HepG2 (cell line): ENCODE data around the gene SPATA32. TPM values are rescaled to one million over a fixed set of nuclear protein-coding genes. Genes with fewer than 3 reads are reported as not detected.

ENCODE experiments used
- ATAC-seq: fragments of 200-7000 bp; cut with Tn5 transposase; 3 replicates; pipeline ENCODE4 v1.9.1; 2020; ENCODE audit warnings: mild to moderate bottlenecking, moderate library complexity
- BruUV-seq: library from RNA; stranded (reverse); fragments of 400-500 nt; replicated peaks from 2 replicates; lab custom pipeline; 2021; lab: Mats Ljungman, UMichigan
- CTCF ChIA-PET: fragments of 300-600 bp; formaldehyde crosslinking; extraction: SDS; loops from one replicate; lab custom pipeline; 2021; ENCODE audit warnings: low total read pairs, inconsistent platforms, low intra/inter-chr PET ratio; lab: Yijun Ruan, JAX
- POLR2A ChIA-PET: fragments of 350-600 bp; sonication (Branson Sonifier 250); formaldehyde crosslinking; loops from one replicate; lab custom pipeline; 2020; ENCODE audit warnings: antibody characterized with exemption, inconsistent platforms; lab: Yijun Ruan, JAX
- DNase-seq: peaks from one replicate; pipeline ENCODE4 v3.0.0-alpha.2; 2015; ENCODE audit warnings: low spot score
- FAIRE-seq: peaks from 3 replicates; lab custom pipeline; 2011; peaks lifted over from hg19 to GRCh38; lab: Jason Lieb, UNC
- H2AFZ ChIP-seq: one replicate; pipeline ENCODE4 v1.6.1; 2011; ENCODE audit warnings: low read length, inconsistent platforms
- H3K27ac ChIP-seq: fragments of 300-600 bp; 3 replicates; pipeline ENCODE4 v1.8.0; 2011; ENCODE audit warnings: mixed run types, mild to moderate bottlenecking, mixed read lengths, low read length, inconsistent platforms; ENCODE audit not compliant: insufficient read depth; ENCODE audit errors: extremely low read length
- H3K27me3 ChIP-seq, 2 experiments: fragments of 200-600 bp in 1 of 2; 2 replicates in 1 of 2; 3 replicates in 1 of 2; pipeline versions ENCODE4 v1.6.0 to v1.8.0; 2011; ENCODE audit warnings: low read length in 2 of 2, mild to moderate bottlenecking in 2 of 2, moderate library complexity in 2 of 2, inconsistent platforms in 1 of 2; ENCODE audit not compliant: insufficient read depth in 2 of 2, control insufficient read depth in 1 of 2
- H3K36me3 ChIP-seq, 2 experiments: fragments of 200-600 bp in 1 of 2; replicated peaks in 1 of 2; 2 replicates in 1 of 2; 3 replicates in 1 of 2; pipeline versions ENCODE4 v1.5.1 to v1.8.0; 2011; ENCODE audit warnings: low read length in 2 of 2, inconsistent platforms in 1 of 2; ENCODE audit not compliant: insufficient read depth in 2 of 2, control insufficient read depth in 1 of 2
- H3K4me1 ChIP-seq: 2 replicates; pipeline ENCODE4 v1.5.1; 2012; ENCODE audit warnings: low read length, inconsistent platforms; ENCODE audit not compliant: insufficient read depth
- H3K4me2 ChIP-seq: 2 replicates; pipeline ENCODE4 v1.6.0; 2011; ENCODE audit warnings: low read depth, low read length, inconsistent platforms
- H3K4me3 ChIP-seq, 3 experiments: fragments of 200-600 bp in 1 of 3; sonication (generic), shearing (Covaris generic) in 1 of 3; replicated peaks in 1 of 3; 2 replicates each; pipeline ENCODE4 v1.5.1; 2011 to 2016; ENCODE audit warnings: low read length in 3 of 3, inconsistent platforms in 2 of 3, low read depth in 2 of 3, mild to moderate bottlenecking in 2 of 3, control low read depth in 1 of 3, mixed read lengths in 1 of 3; ENCODE audit not compliant: insufficient read depth in 1 of 3
- H3K79me2 ChIP-seq: one replicate; pipeline ENCODE4 v1.6.1; 2011; ENCODE audit warnings: low read length, inconsistent platforms; ENCODE audit not compliant: insufficient read depth
- H3K9ac ChIP-seq: 2 replicates; pipeline ENCODE4 v1.6.0; 2011; ENCODE audit warnings: mild to moderate bottlenecking, low read depth, low read length, inconsistent platforms; ENCODE audit not compliant: insufficient read depth
- H3K9me3 ChIP-seq: 2 replicates; pipeline ENCODE4 v1.5.1; 2012; ENCODE audit warnings: mild to moderate bottlenecking, low read length
- H4K20me1 ChIP-seq: 2 replicates; pipeline ENCODE4 v1.6.0; 2011; ENCODE audit warnings: inconsistent platforms, mild to moderate bottlenecking, low read length, moderate library complexity; ENCODE audit not compliant: insufficient read depth
- CHD4 ChIP-seq: fragments of 200-600 bp; sonication (generic); IDR thresholded peaks from 2 replicates; pipeline ENCODE4 v1.7.0; 2017; ENCODE audit warnings: mild to moderate bottlenecking, low read length, borderline replicate concordance
- GABPA ChIP-seq, 2 experiments: IDR thresholded peaks; 2 replicates each; pipeline ENCODE4 v1.6.1; 2011 to 2016; ENCODE audit warnings: low read depth in 2 of 2, low read length in 1 of 2, missing biosample characterization in 1 of 2, missing genetic modification characterization in 1 of 2
- HNF4A ChIP-seq: sonication (generic); formaldehyde crosslinking; IDR thresholded peaks from 2 replicates; pipeline ENCODE4 v1.4.0; 2020; ENCODE audit warnings: missing genetic modification reagents
- KLF11 ChIP-seq: IDR thresholded peaks from 2 replicates; pipeline ENCODE4 v1.6.1; 2016; ENCODE audit warnings: missing compliant biosample characterization
- MEIS1 ChIP-seq: sonication (generic); formaldehyde crosslinking; IDR thresholded peaks from 2 replicates; pipeline ENCODE4 v1.9.0; 2021; ENCODE audit warnings: mild to moderate bottlenecking, missing genetic modification reagents, moderate library complexity, borderline replicate concordance
- NCOA1 ChIP-seq: sonication (generic); formaldehyde crosslinking; IDR thresholded peaks from 2 replicates; pipeline ENCODE4 v1.9.0; 2021; ENCODE audit warnings: missing genetic modification reagents
- PHF20 ChIP-seq: sonication (generic); formaldehyde crosslinking; IDR thresholded peaks from 2 replicates; pipeline ENCODE4 v1.5.0; 2020; ENCODE audit warnings: mild to moderate bottlenecking, missing genetic modification reagents
- PITX1 ChIP-seq: sonication (generic); formaldehyde crosslinking; IDR thresholded peaks from 2 replicates; pipeline ENCODE4 v1.5.1; 2020; ENCODE audit warnings: mild to moderate bottlenecking, missing genetic modification reagents
- THAP7 ChIP-seq: sonication (generic); formaldehyde crosslinking; IDR thresholded peaks from 2 replicates; pipeline ENCODE4 v1.8.1; 2023; ENCODE audit warnings: mild to moderate bottlenecking, missing genetic modification reagents
- THYN1 ChIP-seq: sonication (generic); formaldehyde crosslinking; IDR thresholded peaks from 2 replicates; pipeline ENCODE4 v1.8.1; 2023; ENCODE audit warnings: low read depth, mild to moderate bottlenecking, moderate library complexity, missing genetic modification reagents, borderline replicate concordance
- ZNF292 ChIP-seq: sonication (generic); formaldehyde crosslinking; IDR thresholded peaks from 2 replicates; pipeline ENCODE4 v1.8.1; 2022; ENCODE audit warnings: mild to moderate bottlenecking, low read depth, missing genetic modification reagents, borderline replicate concordance
- ZNF331 ChIP-seq: sonication (generic); formaldehyde crosslinking; IDR thresholded peaks from 2 replicates; pipeline ENCODE4 v1.4.0; 2020; ENCODE audit warnings: missing genetic modification reagents
- ZNF746 ChIP-seq: sonication (generic); formaldehyde crosslinking; IDR thresholded peaks from 2 replicates; pipeline ENCODE4 v1.8.0; 2022; ENCODE audit warnings: mild to moderate bottlenecking, missing genetic modification reagents
- WGBS: methylation state at CpG from one replicate; pipeline ENCODE4 v1.1.6; 2017; ENCODE audit warnings: low lambda C conversion rate; 5-methylcytosine and 5-hydroxymethylcytosine counted together
- in situ Hi-C: cut with HindIII; loops from 2 replicates; pipeline ENCODE4 v1.10.0; 2017; ENCODE audit warnings: low pct_unique_long_range_greater_than_20kb; ENCODE audit not compliant: extremely low pct_ligation_motif_present
- intact Hi-C: fragments of 100-400 bp; cut with micrococcal nuclease; formaldehyde crosslinking; loops from one replicate; pipeline ENCODE4 v1.10.0; 2022; ENCODE audit not compliant: unreplicated experiment
- polyA plus RNA-seq, 8 experiments: library from polyadenylated mRNA; depleted of rRNA in 3 of 8; stranded (reverse) in 7 of 8; unstranded in 1 of 8; fragments of >200 nt; fragmentation: Illumina TruSeq in 4 of 8; extraction: Trizol in 4 of 8; gene quantifications; 2 replicates each; pipeline versions ENCODE4 v1.2.1 to v1.2.3, GENCODE V29; 2011 to 2016; ENCODE audit warnings: low read depth in 4 of 8, missing spikeins in 1 of 8, mixed read lengths in 1 of 8; ENCODE audit not compliant: insufficient read depth in 1 of 8
- total RNA-seq, 5 experiments: library from RNA; depleted of rRNA; stranded (reverse); fragments of >200 nt; fragmentation: Illumina TruSeq; extraction: Trizol; gene quantifications; 2 replicates each; pipeline ENCODE4 v1.2.3, GENCODE V29; 2016; ENCODE audit warnings: low read depth in 1 of 5
- TF ChIP-seq, protein P1 (sequence below): sonication (generic); formaldehyde crosslinking; IDR thresholded peaks from 2 replicates; pipeline ENCODE4 v1.5.1; 2020; ENCODE audit warnings: missing genetic modification reagents, mild to moderate bottlenecking, borderline replicate concordance
- TF ChIP-seq, protein P2 (sequence below): sonication (generic); formaldehyde crosslinking; conservative IDR thresholded peaks from 2 replicates; pipeline ENCODE4 v1.4.0; 2020; ENCODE audit warnings: mild to moderate bottlenecking, missing genetic modification reagents, moderate library complexity

Gene SPATA32
- total and polyA plus RNA-seq, 2 of the 13 experiments (the other 11 are each of a cell fraction or from before 2014, with no cell fraction given), result not detected

DNA sequence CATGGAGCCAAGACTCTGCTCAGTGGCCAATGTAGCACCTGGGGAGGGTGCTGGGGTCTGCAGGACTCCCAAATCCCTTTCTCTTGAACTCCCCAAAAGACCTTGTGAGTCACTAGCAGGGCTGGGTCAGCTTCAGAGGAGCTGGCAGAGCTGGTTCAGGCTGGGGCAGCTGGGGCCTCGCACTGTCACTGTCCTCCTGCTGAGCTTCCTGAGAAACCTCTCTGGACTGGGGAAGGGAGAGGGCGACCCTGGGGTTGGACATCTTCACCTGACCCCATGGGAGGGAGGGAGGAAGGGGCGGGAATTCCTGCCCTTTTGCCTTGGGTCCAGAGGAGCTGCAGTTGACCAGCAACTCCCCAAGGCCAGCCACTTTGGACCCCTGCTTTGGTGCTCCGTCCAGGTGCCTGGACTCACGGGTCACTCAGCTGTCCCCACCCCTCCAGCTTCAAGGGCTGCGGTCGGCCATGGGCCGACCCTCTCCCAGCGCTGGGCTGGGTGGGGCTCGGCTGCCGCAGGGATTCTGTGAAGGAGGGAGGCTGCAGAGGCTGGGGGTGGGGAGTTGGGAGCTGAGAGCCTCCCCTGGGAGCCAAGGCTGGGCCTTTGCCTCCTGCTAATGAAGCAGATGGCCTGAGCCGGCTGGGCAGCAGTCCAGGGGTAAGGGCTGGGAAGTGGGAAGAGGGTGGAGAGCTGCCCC, 31.0 kb downstream of the SPATA32 start:
- ATAC-seq, result peak; percentile 21
- in situ Hi-C loops, result no loop called here
- CTCF ChIA-PET, result interaction anchor here (1.1 to 3.3 kb wide), 5 partner anchors 12 to 155 kb away, joined by 3 to 31 read pairs (median 6); partner anchors contain the start of genes ACBD4 and PLCD3
- TF ChIP-seq THYN1 (no peak), ZNF292 (peak; percentile 60; the same call in 1 of the 2 replicates), HNF4A (peak; percentile 67; the same call in 1 of the 2 replicates), MEIS1 (no peak), GABPA (IDR thresholded peaks at IDR 0.05; ENCODE audit: low read depth, low read length) (no peak), GABPA (CRISPR knock-in tag; IDR thresholded peaks at IDR 0.05; ENCODE audit: low read depth) (no peak), CHD4 (no peak), THAP7 (CRISPR knock-in tag) (0 out of 2 replicates have a peak, but pooled peaks have one; percentile 56), ZNF746 (CRISPR knock-in tag) (peak; percentile 63; the same call in 1 of the 2 replicates), KLF11 (no peak), ZNF331 (CRISPR knock-in tag) (no peak), NCOA1 (CRISPR knock-in tag) (no peak), PITX1 (CRISPR knock-in tag) (0 out of 2 replicates have a peak, but pooled peaks have one; percentile 26), PHF20 (0 out of 2 replicates have a peak, but pooled peaks have one; percentile 15)
- TF ChIP-seq, protein P1, sequence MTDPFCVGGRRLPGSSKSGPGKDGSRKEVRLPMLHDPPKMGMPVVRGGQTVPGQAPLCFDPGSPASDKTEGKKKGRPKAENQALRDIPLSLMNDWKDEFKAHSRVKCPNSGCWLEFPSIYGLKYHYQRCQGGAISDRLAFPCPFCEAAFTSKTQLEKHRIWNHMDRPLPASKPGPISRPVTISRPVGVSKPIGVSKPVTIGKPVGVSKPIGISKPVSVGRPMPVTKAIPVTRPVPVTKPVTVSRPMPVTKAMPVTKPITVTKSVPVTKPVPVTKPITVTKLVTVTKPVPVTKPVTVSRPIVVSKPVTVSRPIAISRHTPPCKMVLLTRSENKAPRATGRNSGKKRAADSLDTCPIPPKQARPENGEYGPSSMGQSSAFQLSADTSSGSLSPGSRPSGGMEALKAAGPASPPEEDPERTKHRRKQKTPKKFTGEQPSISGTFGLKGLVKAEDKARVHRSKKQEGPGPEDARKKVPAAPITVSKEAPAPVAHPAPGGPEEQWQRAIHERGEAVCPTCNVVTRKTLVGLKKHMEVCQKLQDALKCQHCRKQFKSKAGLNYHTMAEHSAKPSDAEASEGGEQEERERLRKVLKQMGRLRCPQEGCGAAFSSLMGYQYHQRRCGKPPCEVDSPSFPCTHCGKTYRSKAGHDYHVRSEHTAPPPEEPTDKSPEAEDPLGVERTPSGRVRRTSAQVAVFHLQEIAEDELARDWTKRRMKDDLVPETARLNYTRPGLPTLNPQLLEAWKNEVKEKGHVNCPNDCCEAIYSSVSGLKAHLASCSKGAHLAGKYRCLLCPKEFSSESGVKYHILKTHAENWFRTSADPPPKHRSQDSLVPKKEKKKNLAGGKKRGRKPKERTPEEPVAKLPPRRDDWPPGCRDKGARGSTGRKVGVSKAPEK, result peak; percentile 68; the same call in 1 of the 2 replicates
- TF ChIP-seq, protein P2, sequence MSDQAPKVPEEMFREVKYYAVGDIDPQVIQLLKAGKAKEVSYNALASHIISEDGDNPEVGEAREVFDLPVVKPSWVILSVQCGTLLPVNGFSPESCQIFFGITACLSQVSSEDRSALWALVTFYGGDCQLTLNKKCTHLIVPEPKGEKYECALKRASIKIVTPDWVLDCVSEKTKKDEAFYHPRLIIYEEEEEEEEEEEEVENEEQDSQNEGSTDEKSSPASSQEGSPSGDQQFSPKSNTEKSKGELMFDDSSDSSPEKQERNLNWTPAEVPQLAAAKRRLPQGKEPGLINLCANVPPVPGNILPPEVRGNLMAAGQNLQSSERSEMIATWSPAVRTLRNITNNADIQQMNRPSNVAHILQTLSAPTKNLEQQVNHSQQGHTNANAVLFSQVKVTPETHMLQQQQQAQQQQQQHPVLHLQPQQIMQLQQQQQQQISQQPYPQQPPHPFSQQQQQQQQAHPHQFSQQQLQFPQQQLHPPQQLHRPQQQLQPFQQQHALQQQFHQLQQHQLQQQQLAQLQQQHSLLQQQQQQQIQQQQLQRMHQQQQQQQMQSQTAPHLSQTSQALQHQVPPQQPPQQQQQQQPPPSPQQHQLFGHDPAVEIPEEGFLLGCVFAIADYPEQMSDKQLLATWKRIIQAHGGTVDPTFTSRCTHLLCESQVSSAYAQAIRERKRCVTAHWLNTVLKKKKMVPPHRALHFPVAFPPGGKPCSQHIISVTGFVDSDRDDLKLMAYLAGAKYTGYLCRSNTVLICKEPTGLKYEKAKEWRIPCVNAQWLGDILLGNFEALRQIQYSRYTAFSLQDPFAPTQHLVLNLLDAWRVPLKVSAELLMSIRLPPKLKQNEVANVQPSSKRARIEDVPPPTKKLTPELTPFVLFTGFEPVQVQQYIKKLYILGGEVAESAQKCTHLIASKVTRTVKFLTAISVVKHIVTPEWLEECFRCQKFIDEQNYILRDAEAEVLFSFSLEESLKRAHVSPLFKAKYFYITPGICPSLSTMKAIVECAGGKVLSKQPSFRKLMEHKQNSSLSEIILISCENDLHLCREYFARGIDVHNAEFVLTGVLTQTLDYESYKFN (CRISPR knock-in tag), result peak; percentile 60

More for the DNA sequence above, 31.0 kb downstream of the SPATA32 start:
- intact Hi-C loops, result loop anchor here (1.0 to 5.0 kb wide), 2 partner anchors 12 to 94 kb away; partner anchors contain the start of gene ACBD4
- BruUV-seq, result no TSS peak
- Histone ChIP-seq H3K27ac (no peak overlapping the region), H3K9me3 (no peaks in the 10 kb centered on the region), H3K79me2 (no peaks in the 10 kb centered on the region), H3K9ac (no peak overlapping the region), H2AFZ (no peak overlapping the region), H3K27me3 (peaks cover 2 to 21% of the 10 kb centered on the region in 2 experiments; a peak in 4 of 5 replicates), H3K4me3 (peak overlapping the region in 2 of 3 experiments; percentile 6 to 52; a peak in 1 of 6 replicates), H3K36me3 (no peaks in the 10 kb centered on the region), H4K20me1 (no peaks in the 10 kb centered on the region), H3K4me1 (peaks cover 61% of the 10 kb centered on the region), H3K4me2 (peak overlapping the region; percentile 58)
- WGBS, result 5% methylated on average over 5 of the region's 12 CpGs
- no peak for DNase-seq
- FAIRE-seq, result no peak
- POLR2A ChIA-PET, result interaction anchor here (0.7 to 6.0 kb wide), 13 partner anchors 12 to 195 kb away, joined by 3 to 66 read pairs (median 6); partner anchors contain the start of genes ACBD4, HEXIM1 and HEXIM2
